Activated naive CD4-positive, alpha-beta T cell treated with anti-CD3 and anti-CD28 coated beads, Interleukin-2, amount 50 U/mL, for 72 hours (primary cell): ENCODE results near the gene DYNLT2B. TPM values are rescaled to one million over a fixed set of nuclear protein-coding genes. Genes with fewer than 3 reads are reported as not detected.
A peak's percentile ranks its signal among the peaks of the same experiment; 100 is the strongest.
"Not testable (repeated sequence)": the region's sequence is repeated elsewhere in the genome, so short reads cannot be mapped to it uniquely, and the experiment has no call there.

Source experiments
- ATAC-seq, 2 donors: fragments of 150-1000 bp; cut with Tn5 transposase; 2 replicates each; pipeline ENCODE4 v1.10.0; 2021; ENCODE audit warnings: mild to moderate bottlenecking in 2 of 2, moderate library complexity in 2 of 2
- DNase-seq, 2 donors: peaks; one replicate each; pipeline ENCODE4 v3.0.0; 2021 to 2022; ENCODE audit warnings: low spot score in 2 of 2
- H3K27ac Mint-ChIP-seq, 2 donors: one replicate each; pipeline ENCODE4 v1.8.0; 2022; ENCODE audit warnings: mild to moderate bottlenecking in 2 of 2, mixed read lengths in 2 of 2
- H3K36me3 Mint-ChIP-seq, 2 donors: one replicate each; pipeline ENCODE4 v1.8.0; 2022; ENCODE audit warnings: mixed read lengths in 2 of 2
- H3K9me3 Mint-ChIP-seq, 2 donors: one replicate each; pipeline ENCODE4 v1.8.0; 2022; ENCODE audit warnings: mixed read lengths in 2 of 2
- total RNA-seq, 2 donors: library from RNA; stranded (reverse); gene quantifications; one replicate each; pipeline ENCODE4 v1.2.3, GENCODE V29; 2022

DYNLT2B gene
- total RNA-seq, result 10 to 100 TPM in 1 of 2 donors, 1 to 10 TPM in 1; 7.4 to 13.1 TPM

GRCh38 chr3:196317687-196318467 is at the start of gene DYNLT2B:
DYNLT2B (minus strand) TSS chr3:196318240; CDS start chr3:196318152, 88 bp downstream.
- DNase-seq, result peak; percentile 88 to 92
- peak; percentile 93 to 95 for ATAC-seq
- Mint-ChIP-seq H3K9me3 (no peaks in the 10 kb centered on the region), H3K27ac (peak within 1 kb of the TSS; percentile 97 to 99), H3K36me3 (peaks cover 0 to 18% of the 10 kb centered on the region in 2 donors)

- no peak for ATAC-seq
- no peaks in the 10 kb centered on the region for H3K36me3 Mint-ChIP-seq
- DNase-seq, result no peak
- no peaks in the 10 kb centered on the region for H3K9me3 Mint-ChIP-seq
- H3K27ac Mint-ChIP-seq, result no peak overlapping the region
Observed at GRCh38 chr3:196365736-196366135, 47.7 kb upstream of the DYNLT2B start.

- ATAC-seq (no peak), DNase-seq (no peak)
- no peaks in the 10 kb centered on the region for H3K9me3 Mint-ChIP-seq
- peak overlapping the region in 1 of 2 donors; percentile 16 for H3K27ac Mint-ChIP-seq
- H3K36me3 Mint-ChIP-seq, result peaks cover 7 to 16% of the 10 kb centered on the region in 2 donors
Observed at GRCh38 chr3:196360586-196360985, 42.5 kb upstream of the DYNLT2B start.

GRCh38 chr3:196358540-196358939 is 40.5 kb upstream of the DYNLT2B start:
- H3K27ac Mint-ChIP-seq, ATAC-seq, DNase-seq, H3K9me3 Mint-ChIP-seq: not testable (repeated sequence)
- H3K36me3 Mint-ChIP-seq, result peaks cover 12 to 21% of the 10 kb centered on the region in 2 donors

- H3K27ac Mint-ChIP-seq, result no peak overlapping the region
Observed at GRCh38 chr3:196357905-196358304, 39.9 kb upstream of the DYNLT2B start.

GRCh38 chr3:196356556-196356955 is 38.5 kb upstream of the DYNLT2B start:
- H3K9me3 Mint-ChIP-seq, result no peaks in the 10 kb centered on the region
- H3K36me3 Mint-ChIP-seq, result peaks cover 12 to 21% of the 10 kb centered on the region in 2 donors
- ATAC-seq, result no peak
- no peak for DNase-seq
- no peak overlapping the region for H3K27ac Mint-ChIP-seq

More at GRCh38 chr3:196357905-196358304, 39.9 kb upstream of the DYNLT2B start:
- peaks cover 12 to 21% of the 10 kb centered on the region in 2 donors for H3K36me3 Mint-ChIP-seq
- ATAC-seq (no peak), DNase-seq (no peak)
- H3K9me3 Mint-ChIP-seq, result no peaks in the 10 kb centered on the region

- Mint-ChIP-seq H3K36me3 (peaks cover 12 to 21% of the 10 kb centered on the region in 2 donors), H3K9me3 (no peaks in the 10 kb centered on the region), H3K27ac (no peak overlapping the region)
- ATAC-seq, result no peak
- DNase-seq, result no peak
Observed at GRCh38 chr3:196355668-196356067, 37.6 kb upstream of the DYNLT2B start.

- peaks cover 8 to 17% of the 10 kb centered on the region in 2 donors for H3K36me3 Mint-ChIP-seq
- DNase-seq (no peak), ATAC-seq (no peak)
- H3K27ac Mint-ChIP-seq, result no peak overlapping the region
- no peaks in the 10 kb centered on the region for H3K9me3 Mint-ChIP-seq
Observed at GRCh38 chr3:196354132-196354531, 36.1 kb upstream of the DYNLT2B start.

GRCh38 chr3:196351541-196351940 is 33.5 kb upstream of the DYNLT2B start:
- no peak for ATAC-seq
- H3K36me3 Mint-ChIP-seq, result peaks cover 5 to 14% of the 10 kb centered on the region in 2 donors
- H3K27ac Mint-ChIP-seq, result no peak overlapping the region
- no peak for DNase-seq
- H3K9me3 Mint-ChIP-seq, result no peaks in the 10 kb centered on the region

- ATAC-seq (no peak), DNase-seq (no peak)
- no peak overlapping the region for H3K27ac Mint-ChIP-seq
- no peaks in the 10 kb centered on the region for H3K9me3 Mint-ChIP-seq
- no peaks in the 10 kb centered on the region for H3K36me3 Mint-ChIP-seq
Observed at GRCh38 chr3:196350067-196350466, 32.0 kb upstream of the DYNLT2B start.

- Mint-ChIP-seq H3K36me3 (no peaks in the 10 kb centered on the region), H3K27ac (no peak overlapping the region), H3K9me3 (no peaks in the 10 kb centered on the region)
- DNase-seq, result no peak
- no peak for ATAC-seq
Observed at GRCh38 chr3:196348698-196349097, 30.7 kb upstream of the DYNLT2B start.

- DNase-seq, result no peak
- ATAC-seq, result no peak
- Mint-ChIP-seq H3K27ac (peak overlapping the region in 1 of 2 donors; percentile 33), H3K36me3 (no peaks in the 10 kb centered on the region), H3K9me3 (no peaks in the 10 kb centered on the region)
Observed at GRCh38 chr3:196344663-196345062, 26.6 kb upstream of the DYNLT2B start.

GRCh38 chr3:196343917-196344316 is 25.9 kb upstream of the DYNLT2B start:
- not testable (repeated sequence) for H3K36me3 Mint-ChIP-seq, DNase-seq, ATAC-seq, H3K27ac Mint-ChIP-seq, H3K9me3 Mint-ChIP-seq

GRCh38 chr3:196341137-196341536 is 23.1 kb upstream of the DYNLT2B start:
- Mint-ChIP-seq H3K9me3 (no peaks in the 10 kb centered on the region), H3K36me3 (no peaks in the 10 kb centered on the region), H3K27ac (no peak overlapping the region)
- DNase-seq (no peak), ATAC-seq (no peak)

GRCh38 chr3:196340466-196340865 is 22.4 kb upstream of the DYNLT2B start:
- ATAC-seq, result no peak
- H3K27ac Mint-ChIP-seq, result no peak overlapping the region
- DNase-seq, result no peak
- no peaks in the 10 kb centered on the region for H3K9me3 Mint-ChIP-seq
- no peaks in the 10 kb centered on the region for H3K36me3 Mint-ChIP-seq

GRCh38 chr3:196339493-196340254 is 21.6 kb upstream of the DYNLT2B start:
- H3K27ac Mint-ChIP-seq, result no peak overlapping the region
- no peaks in the 10 kb centered on the region for H3K36me3 Mint-ChIP-seq
- no peak for ATAC-seq
- no peaks in the 10 kb centered on the region for H3K9me3 Mint-ChIP-seq
- no peak for DNase-seq

- ATAC-seq (no peak), DNase-seq (no peak)
- H3K9me3 Mint-ChIP-seq, result no peaks in the 10 kb centered on the region
- no peak overlapping the region for H3K27ac Mint-ChIP-seq
- no peaks in the 10 kb centered on the region for H3K36me3 Mint-ChIP-seq
Observed at GRCh38 chr3:196339044-196339443, 21.0 kb upstream of the DYNLT2B start.
